ENCODE measurements around the gene FRS3. TPM values are rescaled to one million over a fixed set of nuclear protein-coding genes. Genes with fewer than 3 reads are reported as not detected.
"Not testable (repeated sequence)": the region's sequence is repeated elsewhere in the genome, so short reads cannot be mapped to it uniquely, and the experiment has no call there.

The FRS3 gene
- total RNA-seq, 2 donors from 2014 or later, result 2.6 to 5.3 TPM

GRCh38 chr6:41813956-41814355 lies 34.3 kb upstream of the FRS3 start:
- H3K27me3 ChIP-seq, result no peaks in the 10 kb centered on the region
- DNase-seq, result no peak
- ATAC-seq, result no peak
- 77 to 78% methylated on average over 2 of the region's 2 CpGs for WGBS, 2 donors
- no peak for TF ChIP-seq POLR2A (IDR thresholded peaks at IDR 0.05)
- TF ChIP-seq, protein P1, sequence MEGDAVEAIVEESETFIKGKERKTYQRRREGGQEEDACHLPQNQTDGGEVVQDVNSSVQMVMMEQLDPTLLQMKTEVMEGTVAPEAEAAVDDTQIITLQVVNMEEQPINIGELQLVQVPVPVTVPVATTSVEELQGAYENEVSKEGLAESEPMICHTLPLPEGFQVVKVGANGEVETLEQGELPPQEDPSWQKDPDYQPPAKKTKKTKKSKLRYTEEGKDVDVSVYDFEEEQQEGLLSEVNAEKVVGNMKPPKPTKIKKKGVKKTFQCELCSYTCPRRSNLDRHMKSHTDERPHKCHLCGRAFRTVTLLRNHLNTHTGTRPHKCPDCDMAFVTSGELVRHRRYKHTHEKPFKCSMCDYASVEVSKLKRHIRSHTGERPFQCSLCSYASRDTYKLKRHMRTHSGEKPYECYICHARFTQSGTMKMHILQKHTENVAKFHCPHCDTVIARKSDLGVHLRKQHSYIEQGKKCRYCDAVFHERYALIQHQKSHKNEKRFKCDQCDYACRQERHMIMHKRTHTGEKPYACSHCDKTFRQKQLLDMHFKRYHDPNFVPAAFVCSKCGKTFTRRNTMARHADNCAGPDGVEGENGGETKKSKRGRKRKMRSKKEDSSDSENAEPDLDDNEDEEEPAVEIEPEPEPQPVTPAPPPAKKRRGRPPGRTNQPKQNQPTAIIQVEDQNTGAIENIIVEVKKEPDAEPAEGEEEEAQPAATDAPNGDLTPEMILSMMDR (IDR thresholded peaks at IDR 0.05), result no peak
- intact Hi-C loops (cut with DNase I), result no loop called here
- H3K9me3 ChIP-seq, result no peaks in the 10 kb centered on the region
- no peaks in the 10 kb centered on the region for H3K4me1 ChIP-seq
- H3K36me3 ChIP-seq (replicated peaks in 1 of 2; ENCODE audit: insufficient read depth in 1 of 2, low read depth in 2 of 2), result no peaks in the 10 kb centered on the region
- no peak overlapping the region for H3K4me3 ChIP-seq
- H3K27ac ChIP-seq, result no peak overlapping the region

GRCh38 chr6:41813469-41813868 lies 33.8 kb upstream of the FRS3 start:
- H3K4me1 ChIP-seq, result no peaks in the 10 kb centered on the region
- no peaks in the 10 kb centered on the region for H3K9me3 ChIP-seq
- intact Hi-C loops (cut with DNase I), result no loop called here
- DNase-seq (no peak), ATAC-seq (no peak)
- H3K27me3 ChIP-seq, result no peaks in the 10 kb centered on the region
- TF ChIP-seq POLR2A (IDR thresholded peaks at IDR 0.05), result no peak
- TF ChIP-seq, protein P1 (IDR thresholded peaks at IDR 0.05), result no peak
- H3K36me3 ChIP-seq (replicated peaks in 1 of 2; ENCODE audit: insufficient read depth in 1 of 2, low read depth in 2 of 2), result no peaks in the 10 kb centered on the region
- 79 to 94% methylated on average over 2 of the region's 2 CpGs for WGBS, 2 donors
- H3K27ac ChIP-seq, result no peak overlapping the region
- H3K4me3 ChIP-seq, result no peak overlapping the region

- intact Hi-C loops (cut with DNase I); H3K4me3 ChIP-seq; ATAC-seq; H3K36me3 ChIP-seq (replicated peaks in 1 of 2; ENCODE audit: insufficient read depth in 1 of 2, low read depth in 2 of 2); H3K4me1 ChIP-seq; H3K27me3 ChIP-seq; DNase-seq; H3K9me3 ChIP-seq; H3K27ac ChIP-seq: not testable (repeated sequence)
- 93 to 95% methylated on average over 13 of the region's 13 CpGs for WGBS, 2 donors
Observed at GRCh38 chr6:41811946-41812345, 32.2 kb upstream of the FRS3 start.

- no peaks in the 10 kb centered on the region for H3K9me3 ChIP-seq
- ATAC-seq, result no peak
- TF ChIP-seq, protein P1 (IDR thresholded peaks at IDR 0.05), result no peak
- TF ChIP-seq POLR2A (IDR thresholded peaks at IDR 0.05), result no peak
- intact Hi-C loops (cut with DNase I), result no loop called here
- H3K4me1 ChIP-seq, result no peaks in the 10 kb centered on the region
- 93 to 99% methylated on average over 3 of the region's 3 CpGs for WGBS, 2 donors
- no peak for DNase-seq
- H3K27ac ChIP-seq, result no peak overlapping the region
- no peaks in the 10 kb centered on the region for H3K36me3 ChIP-seq (replicated peaks in 1 of 2; ENCODE audit: insufficient read depth in 1 of 2, low read depth in 2 of 2)
- H3K27me3 ChIP-seq, result no peaks in the 10 kb centered on the region
- no peak overlapping the region for H3K4me3 ChIP-seq
Observed at GRCh38 chr6:41811095-41811494, 31.4 kb upstream of the FRS3 start.

GRCh38 chr6:41805830-41806774 lies 26.4 kb upstream of the FRS3 start:
- TF ChIP-seq, protein P1 (IDR thresholded peaks at IDR 0.05), result no peak
- no peak for TF ChIP-seq POLR2A (IDR thresholded peaks at IDR 0.05)
- Histone ChIP-seq H3K4me3 (no peak overlapping the region), H3K27ac (no peak overlapping the region), H3K4me1 (no peaks in the 10 kb centered on the region), H3K36me3 (replicated peaks in 1 of 2; ENCODE audit: insufficient read depth in 1 of 2, low read depth in 2 of 2) (peaks cover 0 to 2% of the 10 kb centered on the region in 2 donors), H3K9me3 (no peaks in the 10 kb centered on the region), H3K27me3 (no peaks in the 10 kb centered on the region)
- ATAC-seq (no peak), DNase-seq (no peak)
- intact Hi-C loops (cut with DNase I), result no loop called here
- WGBS, 2 donors, result 90 to 97% methylated on average over 59 to 68 of the region's 74 CpGs
